GM19025 (cell line): Measurements from ENCODE around the gene NCS1.

Experiments
- ATAC-seq: cut with Tn5 transposase; IDR thresholded peaks from one replicate; pipeline ENCODE4 v1.9.1; 2021; ENCODE audit warnings: mild to moderate bottlenecking, low read depth, moderate library complexity; ENCODE audit not compliant: unreplicated experiment

The NCS1 gene

DNA sequence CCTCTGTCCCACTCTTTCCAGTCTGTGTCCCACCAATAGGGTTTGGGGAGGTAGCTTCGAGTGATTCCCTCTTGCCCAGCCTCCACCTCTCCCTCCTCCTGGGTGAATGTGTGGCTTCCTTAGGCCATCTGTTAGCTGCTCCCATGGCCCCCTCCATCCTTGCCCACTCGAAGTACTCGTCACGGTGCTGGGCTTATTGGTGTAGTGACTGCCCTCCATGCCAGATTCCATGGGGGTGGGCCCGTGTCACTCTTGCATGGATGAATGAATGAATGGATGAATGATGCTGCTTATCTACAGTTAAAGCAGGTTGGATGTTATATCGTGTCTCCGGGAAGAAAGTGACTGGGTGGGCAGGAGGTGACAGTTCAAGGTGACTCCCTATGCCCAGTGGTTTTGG, 112.5 kb downstream of the NCS1 start:
- ATAC-seq = no peak

DNA sequence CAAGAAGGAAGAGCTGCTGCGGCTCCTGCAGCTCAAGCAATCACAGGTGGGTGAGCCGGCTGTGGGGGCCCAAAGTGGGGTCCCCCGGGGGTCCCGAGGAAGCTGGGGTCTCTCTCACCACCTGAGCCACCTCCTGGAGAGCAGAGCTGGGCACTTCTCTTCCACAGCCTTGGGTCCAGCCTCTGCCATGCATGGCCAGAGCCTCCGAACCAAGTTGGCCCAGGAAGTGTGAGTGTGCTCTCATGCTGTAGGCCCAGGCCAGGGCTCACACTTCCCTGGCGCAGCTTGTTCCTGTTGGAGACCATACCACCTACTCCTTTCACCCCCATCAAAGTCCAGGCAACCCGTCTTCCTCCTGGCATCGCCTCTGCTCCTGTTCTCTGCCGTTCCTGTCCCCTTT, 113.1 kb downstream of the NCS1 start:
- ATAC-seq = no peak

DNA sequence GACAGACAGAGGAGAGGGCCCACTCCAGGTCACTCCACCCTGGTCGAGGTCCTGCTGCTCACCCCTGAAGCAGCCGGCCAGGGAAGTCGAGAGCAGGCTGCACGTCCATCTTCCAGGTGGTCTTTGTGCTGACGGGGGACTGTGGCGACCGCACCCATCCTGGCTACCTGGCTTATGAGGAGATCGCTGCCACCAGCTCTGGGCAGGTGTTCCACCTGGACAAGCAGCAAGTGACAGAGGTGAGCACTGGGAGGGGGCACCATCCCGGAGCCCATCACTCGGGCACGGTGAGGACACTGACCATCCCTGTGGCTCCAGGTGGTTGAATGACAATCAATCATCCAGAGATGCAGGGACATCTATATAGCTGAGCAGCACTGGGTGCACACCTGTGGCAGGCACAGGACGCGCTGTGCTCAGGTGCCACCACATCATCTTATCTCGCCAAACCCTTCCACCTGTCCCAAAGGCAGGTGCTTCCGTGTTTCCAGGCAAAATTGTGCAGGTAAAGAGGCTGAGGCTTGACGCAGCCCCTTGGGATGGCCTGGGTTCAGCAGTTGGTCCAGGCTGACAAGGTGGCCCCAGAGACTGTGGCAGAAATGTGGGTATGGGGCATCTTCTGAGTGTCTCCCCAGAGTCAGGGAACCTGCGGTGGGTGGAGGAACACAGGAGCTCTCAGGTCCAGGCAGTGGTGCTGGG, 114.0 kb downstream of the NCS1 start:
- ATAC-seq = no peak
